ENCODE measurements around the gene GLUL.

- no peak for TF ChIP-seq CTCF (IDR thresholded peaks at IDR 0.05)
- no peak for TF ChIP-seq POLR2A (IDR thresholded peaks at IDR 0.05)
These were observed 17.0 kb upstream of the GLUL start for GRCh38 chr1:182408435-182409075.

All from breast epithelium (tissue), 3 donors.